Measurements from ENCODE around the gene SLC39A11.

DNA sequence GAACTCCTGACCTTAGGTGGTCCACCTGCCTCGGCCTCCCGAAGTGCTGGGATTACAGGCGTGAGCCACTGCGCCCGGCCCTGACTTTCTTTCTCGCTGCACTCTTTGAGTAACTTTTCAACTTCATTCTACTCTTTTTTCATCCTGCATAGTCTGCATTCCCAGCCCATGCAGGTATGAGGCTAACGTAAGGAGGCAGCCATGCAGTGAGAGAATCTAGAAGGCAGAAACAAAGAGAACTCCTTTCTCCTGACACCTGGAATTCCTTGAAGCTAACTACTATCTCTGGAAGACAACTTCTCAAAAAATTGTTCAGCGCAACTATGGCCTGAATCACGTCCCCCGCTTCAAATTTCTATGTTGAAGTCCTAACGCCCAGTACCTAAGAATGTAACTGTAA, 152.0 kb downstream of the SLC39A11 start:
- TF ChIP-seq, protein P1, sequence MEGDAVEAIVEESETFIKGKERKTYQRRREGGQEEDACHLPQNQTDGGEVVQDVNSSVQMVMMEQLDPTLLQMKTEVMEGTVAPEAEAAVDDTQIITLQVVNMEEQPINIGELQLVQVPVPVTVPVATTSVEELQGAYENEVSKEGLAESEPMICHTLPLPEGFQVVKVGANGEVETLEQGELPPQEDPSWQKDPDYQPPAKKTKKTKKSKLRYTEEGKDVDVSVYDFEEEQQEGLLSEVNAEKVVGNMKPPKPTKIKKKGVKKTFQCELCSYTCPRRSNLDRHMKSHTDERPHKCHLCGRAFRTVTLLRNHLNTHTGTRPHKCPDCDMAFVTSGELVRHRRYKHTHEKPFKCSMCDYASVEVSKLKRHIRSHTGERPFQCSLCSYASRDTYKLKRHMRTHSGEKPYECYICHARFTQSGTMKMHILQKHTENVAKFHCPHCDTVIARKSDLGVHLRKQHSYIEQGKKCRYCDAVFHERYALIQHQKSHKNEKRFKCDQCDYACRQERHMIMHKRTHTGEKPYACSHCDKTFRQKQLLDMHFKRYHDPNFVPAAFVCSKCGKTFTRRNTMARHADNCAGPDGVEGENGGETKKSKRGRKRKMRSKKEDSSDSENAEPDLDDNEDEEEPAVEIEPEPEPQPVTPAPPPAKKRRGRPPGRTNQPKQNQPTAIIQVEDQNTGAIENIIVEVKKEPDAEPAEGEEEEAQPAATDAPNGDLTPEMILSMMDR (IDR thresholded peaks at IDR 0.05) = no peak
- TF ChIP-seq POLR2A (IDR thresholded peaks at IDR 0.05) = no peak

Data from body of pancreas (tissue), 4 donors.